ENCODE data around the gene MRPL20.

The MRPL20 gene

GRCh38 chr1:1357871-1358432, 49.1 kb downstream of the MRPL20 start:
- ATAC-seq, result no peak
- TF ChIP-seq PATZ1 (CRISPR knock-in tag; IDR thresholded peaks at IDR 0.05; ENCODE audit: borderline replicate concordance) (no peak), ZNF565 (CRISPR knock-in tag; conservative IDR thresholded peaks at IDR 0.05; ENCODE audit: low read depth) (no peak), SNAI2 (CRISPR knock-in tag; IDR thresholded peaks at IDR 0.05) (no peak), ISL1 (CRISPR knock-in tag; IDR thresholded peaks at IDR 0.05) (no peak), POU6F1 (CRISPR knock-in tag; IDR thresholded peaks at IDR 0.05; ENCODE audit: borderline replicate concordance, low read depth) (no peak)

GRCh38 chr1:1356796-1357401, 50.2 kb downstream of the MRPL20 start:
- no peak for ATAC-seq
- no peak for TF ChIP-seq ESRRG (CRISPR knock-in tag; IDR thresholded peaks at IDR 0.05)
- no peak for TF ChIP-seq POU6F1 (CRISPR knock-in tag; IDR thresholded peaks at IDR 0.05; ENCODE audit: borderline replicate concordance, low read depth)
- no peak for TF ChIP-seq TSHZ2 (CRISPR knock-in tag; IDR thresholded peaks at IDR 0.05)
- TF ChIP-seq ZNF8 (CRISPR knock-in tag; IDR thresholded peaks at IDR 0.05), result no peak

GRCh38 chr1:1356166-1356795, 50.8 kb downstream of the MRPL20 start:
- no peak for ATAC-seq
- TF ChIP-seq POU6F1 (CRISPR knock-in tag; IDR thresholded peaks at IDR 0.05; ENCODE audit: borderline replicate concordance, low read depth), result no peak
- TF ChIP-seq CREB5 (CRISPR knock-in tag; IDR thresholded peaks at IDR 0.05; ENCODE audit: low read depth), result no peak
- no peak for TF ChIP-seq ESRRG (CRISPR knock-in tag; IDR thresholded peaks at IDR 0.05)
- no peak for TF ChIP-seq SNAI2 (CRISPR knock-in tag; IDR thresholded peaks at IDR 0.05)
- TF ChIP-seq TSHZ2 (CRISPR knock-in tag; IDR thresholded peaks at IDR 0.05), result no peak
- no peak for TF ChIP-seq PPARA (CRISPR knock-in tag; IDR thresholded peaks at IDR 0.05; ENCODE audit: borderline replicate concordance)
- TF ChIP-seq PATZ1 (CRISPR knock-in tag; IDR thresholded peaks at IDR 0.05; ENCODE audit: borderline replicate concordance), result no peak
- no peak for TF ChIP-seq ZNF70 (CRISPR knock-in tag; IDR thresholded peaks at IDR 0.05)
- no peak for TF ChIP-seq GLIS3 (CRISPR knock-in tag; IDR thresholded peaks at IDR 0.05)
- no peak for TF ChIP-seq ZNF565 (CRISPR knock-in tag; conservative IDR thresholded peaks at IDR 0.05; ENCODE audit: low read depth)
- TF ChIP-seq TOX (CRISPR knock-in tag; IDR thresholded peaks at IDR 0.05; ENCODE audit: borderline replicate concordance), result no peak
- no peak for TF ChIP-seq CSRNP3 (CRISPR knock-in tag; IDR thresholded peaks at IDR 0.05)
- TF ChIP-seq BACH2 (CRISPR knock-in tag; IDR thresholded peaks at IDR 0.05; ENCODE audit: borderline replicate concordance), result no peak
- no peak for TF ChIP-seq OSR1 (CRISPR knock-in tag; IDR thresholded peaks at IDR 0.05)
- no peak for TF ChIP-seq ZNF8 (CRISPR knock-in tag; IDR thresholded peaks at IDR 0.05)

Measured in SK-N-SH treated with all-trans-retinoic acid at 6 μM for 48 hours (cell line).